HG02642 (cell line): ENCODE results near the gene REN.

Experiments
- ATAC-seq: cut with Tn5 transposase; IDR thresholded peaks from one replicate; pipeline ENCODE4 v1.9.1; 2021; ENCODE audit warnings: mild to moderate bottlenecking; ENCODE audit not compliant: unreplicated experiment, poor library complexity

Gene REN

GRCh38 chr1:204155881-204156280, 10.3 kb downstream of the REN start:
- no peak for ATAC-seq

- no peak for ATAC-seq
Measured at GRCh38 chr1:204154568-204155255, 11.4 kb downstream of the REN start.

GRCh38 chr1:204153667-204154066, 12.5 kb downstream of the REN start:
- no peak for ATAC-seq

GRCh38 chr1:204152310-204153044, 13.7 kb downstream of the REN start:
- ATAC-seq = no peak

GRCh38 chr1:204151552-204152309, 14.4 kb downstream of the REN start, which contains the start of gene ETNK2:
Gene ETNK2 (minus strand): TSS chr1:204152044. CDS start chr1:204151852, 192 bp downstream.
- ATAC-seq = no peak

- ATAC-seq = no peak
Measured at GRCh38 chr1:204150702-204151551, 15.2 kb downstream of the REN start.

- no peak for ATAC-seq
Measured at GRCh38 chr1:204149635-204150565, 16.2 kb downstream of the REN start.

GRCh38 chr1:204149107-204149506, 17.0 kb downstream of the REN start:
- ATAC-seq = no peak

- ATAC-seq = no peak
Measured at GRCh38 chr1:204147406-204148383, 18.4 kb downstream of the REN start.

- ATAC-seq = no peak
Measured at GRCh38 chr1:204146965-204147364, 19.2 kb downstream of the REN start.

GRCh38 chr1:204146309-204146708, 19.8 kb downstream of the REN start:
- no peak for ATAC-seq

- ATAC-seq = no peak
Measured at GRCh38 chr1:204145033-204145504, 21.1 kb downstream of the REN start.

GRCh38 chr1:204143276-204144041, 22.7 kb downstream of the REN start:
- no peak for ATAC-seq

GRCh38 chr1:204142032-204142974, 23.8 kb downstream of the REN start:
- ATAC-seq = no peak

GRCh38 chr1:204141131-204141530, 25.0 kb downstream of the REN start:
- no peak for ATAC-seq

GRCh38 chr1:204139952-204140351, 26.2 kb downstream of the REN start:
- no peak for ATAC-seq
